ENCODE results near the gene ROCK2. TPM values are rescaled to one million over a fixed set of nuclear protein-coding genes. Genes with fewer than 3 reads are reported as not detected.

ROCK2 gene
- total and polyA plus RNA-seq, 8 donors = 49.4 to 61.5 (median 58.8) TPM

- DNase-seq = no peak
- Histone ChIP-seq H3K4me3 (no peak overlapping the region), H3K9me3 (no peaks in the 10 kb centered on the region), H3K27me3 (no peaks in the 10 kb centered on the region), H3K36me3 (no peaks in the 10 kb centered on the region), H3K27ac (no peak overlapping the region), H3K4me1 (peaks cover 6 to 15% of the 10 kb centered on the region in 2 donors)
- TF ChIP-seq CTCF (IDR thresholded peaks at IDR 0.05) = no peak
- ATAC-seq = no peak
- intact Hi-C loops (cut with DNase I) = no loop called here
Measured at GRCh38 chr2:11354363-11355154, 10.1 kb upstream of the ROCK2 start.

- Histone ChIP-seq H3K9me3 (no peaks in the 10 kb centered on the region), H3K36me3 (no peaks in the 10 kb centered on the region), H3K4me3 (no peak overlapping the region), H3K27me3 (no peaks in the 10 kb centered on the region), H3K27ac (no peak overlapping the region), H3K4me1 (peaks cover 6 to 12% of the 10 kb centered on the region in 2 donors)
- ATAC-seq = no peak
- TF ChIP-seq CTCF (IDR thresholded peaks at IDR 0.05) = no peak
- intact Hi-C loops (cut with DNase I) = no loop called here
- DNase-seq = no peak
Measured at GRCh38 chr2:11352781-11353537, 8.5 kb upstream of the ROCK2 start.

GRCh38 chr2:11348209-11348749 lies 3.8 kb upstream of the ROCK2 start:
- peaks cover 0 to 21% of the 10 kb centered on the region in 2 donors for H3K4me1 ChIP-seq
- no peaks in the 10 kb centered on the region for H3K27me3 ChIP-seq
- no peak for TF ChIP-seq CTCF (IDR thresholded peaks at IDR 0.05)
- H3K4me3 ChIP-seq = no peak overlapping the region
- DNase-seq (no peak), ATAC-seq (no peak)
- intact Hi-C loops (cut with DNase I) = no loop called here
- no peaks in the 10 kb centered on the region for H3K9me3 ChIP-seq
- H3K27ac ChIP-seq = peak overlapping the region in 1 of 2 donors; percentile 53
- H3K36me3 ChIP-seq = no peaks in the 10 kb centered on the region

GRCh38 chr2:11347403-11347959 lies 3.0 kb upstream of the ROCK2 start:
- no peaks in the 10 kb centered on the region for H3K9me3 ChIP-seq
- peak overlapping the region in 1 of 2 donors; percentile 53 for H3K27ac ChIP-seq
- intact Hi-C loops (cut with DNase I) = no loop called here
- no peak overlapping the region for H3K4me3 ChIP-seq
- ATAC-seq = no peak
- TF ChIP-seq CTCF (IDR thresholded peaks at IDR 0.05) = no peak
- H3K36me3 ChIP-seq = no peaks in the 10 kb centered on the region
- peaks cover 0 to 29% of the 10 kb centered on the region in 2 donors for H3K4me1 ChIP-seq
- no peak for DNase-seq
- no peaks in the 10 kb centered on the region for H3K27me3 ChIP-seq

Data from left lung (tissue), 10 donors.